WTC11 (cell line): ENCODE results near the gene SPINK13. TPM values are rescaled to one million over a fixed set of nuclear protein-coding genes. Genes with fewer than 3 reads are reported as not detected.

Source experiments
- ATAC-seq: fragments of 200-7000 bp; cut with Tn5 transposase; 2 replicates; pipeline ENCODE4 v1.10.0; 2021; ENCODE audit warnings: mild to moderate bottlenecking, moderate library complexity
- CTCF ChIA-PET: fragments of 300-600 bp; sonication (Branson Sonifier 250); formaldehyde crosslinking; loops from one replicate; lab custom pipeline; 2021; ENCODE audit warnings: antibody characterized with exemption; lab: Charles Lee
- POLR2A ChIA-PET: fragments of 350-600 bp; sonication (Branson Sonifier 250); formaldehyde crosslinking; loops from one replicate; lab custom pipeline; 2021; ENCODE audit warnings: antibody characterized with exemption; lab: Charles Lee
- DNase-seq: peaks from one replicate; pipeline ENCODE4 v3.0.0; 2021; ENCODE audit warnings: low spot score
- H3K27ac Mint-ChIP-seq: 2 replicates; pipeline ENCODE4 v1.8.0; 2021; ENCODE audit warnings: mixed read lengths
- H3K27me3 Mint-ChIP-seq: 2 replicates; pipeline ENCODE4 v1.8.0; 2021; ENCODE audit warnings: low read depth, mild to moderate bottlenecking, moderate library complexity, mixed read lengths
- H3K36me3 Mint-ChIP-seq: 2 replicates; pipeline ENCODE4 v1.8.0; 2021; ENCODE audit warnings: mixed read lengths
- H3K4me1 Mint-ChIP-seq: 2 replicates; pipeline ENCODE4 v1.8.0; 2022; ENCODE audit warnings: mixed read lengths
- H3K4me3 Mint-ChIP-seq: 2 replicates; pipeline ENCODE4 v1.8.0; 2021; ENCODE audit warnings: mild to moderate bottlenecking, moderate library complexity, mixed read lengths
- H3K9me3 Mint-ChIP-seq: 2 replicates; pipeline ENCODE4 v1.8.0; 2021; ENCODE audit warnings: mixed read lengths
- CTCF ChIP-seq: fragments of 200-600 bp; IDR thresholded peaks from 2 replicates; pipeline ENCODE4 v1.8.0; 2022; ENCODE audit warnings: antibody characterized with exemption
- E2F4 ChIP-seq: sonication (generic); formaldehyde crosslinking; IDR thresholded peaks from 2 replicates; pipeline ENCODE4 v1.8.1; 2022; ENCODE audit warnings: low read depth, mild to moderate bottlenecking, moderate library complexity, missing genetic modification reagents, borderline replicate concordance
- GABPB1 ChIP-seq: sonication (generic); formaldehyde crosslinking; IDR thresholded peaks from 2 replicates; pipeline ENCODE4 v1.8.1; 2023; ENCODE audit warnings: mild to moderate bottlenecking, missing genetic modification reagents
- IRF2 ChIP-seq: sonication (generic); formaldehyde crosslinking; IDR thresholded peaks from 2 replicates; pipeline ENCODE4 v1.8.0; 2022; ENCODE audit warnings: low read depth, missing genetic modification reagents, borderline replicate concordance
- JAZF1 ChIP-seq: fragments of 250-450 bp; sonication (Bioruptor Pico); IDR thresholded peaks from 2 replicates; pipeline ENCODE4 v1.9.0; 2021; ENCODE audit warnings: moderate library complexity, mild to moderate bottlenecking, inconsistent platforms
- JUN ChIP-seq: sonication (generic); formaldehyde crosslinking; IDR thresholded peaks from 2 replicates; pipeline ENCODE4 v1.8.0; 2023; ENCODE audit warnings: mild to moderate bottlenecking, missing genetic modification reagents
- MAX ChIP-seq: sonication (generic); formaldehyde crosslinking; IDR thresholded peaks from 2 replicates; pipeline ENCODE4 v1.8.0; 2022; ENCODE audit warnings: mild to moderate bottlenecking, missing genetic modification reagents
- MXD4 ChIP-seq: fragments of 250-450 bp; sonication (Bioruptor Pico); IDR thresholded peaks from 2 replicates; pipeline ENCODE4 v1.8.0; 2021; ENCODE audit warnings: mild to moderate bottlenecking, moderate library complexity, borderline replicate concordance
- NFATC4 ChIP-seq: fragments of 250-450 bp; sonication (Bioruptor Pico); IDR thresholded peaks from 2 replicates; pipeline ENCODE4 v1.9.0; 2021; ENCODE audit warnings: mild to moderate bottlenecking
- PREB ChIP-seq: sonication (generic); formaldehyde crosslinking; IDR thresholded peaks from 2 replicates; pipeline ENCODE4 v1.8.1; 2022; ENCODE audit warnings: mild to moderate bottlenecking, missing genetic modification reagents, moderate library complexity, borderline replicate concordance
- SOX15 ChIP-seq: fragments of 250-450 bp; sonication (Bioruptor Pico); IDR thresholded peaks from 2 replicates; pipeline ENCODE4 v1.9.0; 2021; ENCODE audit warnings: mild to moderate bottlenecking
- TCF7 ChIP-seq: sonication (generic); formaldehyde crosslinking; IDR thresholded peaks from 2 replicates; pipeline ENCODE4 v1.8.0; 2022; ENCODE audit warnings: mild to moderate bottlenecking, low read depth, missing genetic modification reagents, moderate library complexity
- TEAD1 ChIP-seq: sonication (generic); formaldehyde crosslinking; IDR thresholded peaks from 2 replicates; pipeline ENCODE4 v1.8.0; 2022; ENCODE audit warnings: mild to moderate bottlenecking, missing genetic modification reagents
- ZBTB21 ChIP-seq: sonication (generic); formaldehyde crosslinking; IDR thresholded peaks from 2 replicates; pipeline ENCODE4 v1.8.1; 2023; ENCODE audit warnings: mild to moderate bottlenecking, missing genetic modification reagents, borderline replicate concordance
- ZNF219 ChIP-seq: sonication (generic); formaldehyde crosslinking; IDR thresholded peaks from 2 replicates; pipeline ENCODE4 v1.8.0; 2023; ENCODE audit warnings: missing genetic modification reagents, mild to moderate bottlenecking, borderline replicate concordance
- ZNF423 ChIP-seq: fragments of 250-450 bp; sonication (Bioruptor Pico); IDR thresholded peaks from 2 replicates; pipeline ENCODE4 v2.1.2; 2022; ENCODE audit warnings: mild to moderate bottlenecking, moderate library complexity
- ZNF425 ChIP-seq: fragments of 250-450 bp; sonication (Bioruptor Pico); conservative IDR thresholded peaks from 2 replicates; pipeline ENCODE4 v1.9.0; 2021; ENCODE audit warnings: mild to moderate bottlenecking
- ZSCAN18 ChIP-seq: fragments of 250-450 bp; sonication (Bioruptor Pico); IDR thresholded peaks from 2 replicates; pipeline ENCODE4 v2.1.2; 2022; ENCODE audit warnings: mild to moderate bottlenecking, moderate library complexity
- total RNA-seq: library from RNA; stranded (reverse); gene quantifications from 3 replicates; pipeline ENCODE4 v1.2.3, GENCODE V29; 2021

Gene SPINK13
- total RNA-seq, 1 experiment from 2014 or later, result 0.17 TPM

- TF ChIP-seq ZNF219, result no peak
- TF ChIP-seq TEAD1 (CRISPR knock-in tag), result no peak
- no peak for TF ChIP-seq GABPB1 (CRISPR knock-in tag)
- TF ChIP-seq ZSCAN18, result no peak
These were observed 42.9 kb downstream of the SPINK13 start (continued) for GRCh38 chr5:148311484-148311883.

- Mint-ChIP-seq H3K4me1 (0 out of 2 replicates have a peak, but pooled peaks cover 3% of the 10 kb centered on the region), H3K27me3 (peaks cover 11% of the 10 kb centered on the region), H3K4me3 (no peak within 1 kb of the TSS), H3K27ac (no peak within 1 kb of the TSS), H3K9me3 (peaks cover 19% of the 10 kb centered on the region), H3K36me3 (no peaks in the 10 kb centered on the region)
- ChIA-PET CTCF (interaction anchor here (1.0 kb wide), 1 partner anchor 14 kb away, joined by 3 read pairs; no protein-coding TSS in a partner anchor), POLR2A (no interaction called here)
- no peak for TF ChIP-seq IRF2
- no peak for TF ChIP-seq PREB (CRISPR knock-in tag)
- TF ChIP-seq E2F4 (CRISPR knock-in tag), result no peak
- TF ChIP-seq ZBTB21 (CRISPR knock-in tag), result no peak
- no peak for TF ChIP-seq CTCF
- no peak for TF ChIP-seq MAX (CRISPR knock-in tag)
- TF ChIP-seq JAZF1 (CRISPR knock-in tag), result no peak
- no peak for TF ChIP-seq JUN (CRISPR knock-in tag)
- TF ChIP-seq NFATC4 (CRISPR knock-in tag), result no peak
- TF ChIP-seq MXD4, result no peak
- no peak for ATAC-seq
- DNase-seq, result no peak
These were observed 43.6 kb downstream of the SPINK13 start, which contains the start of gene SPINK7 for GRCh38 chr5:148312153-148312552. Gene SPINK7 (plus strand): TSS chr5:148312423. CDS start chr5:148312484, 61 bp downstream.

- H3K9me3 Mint-ChIP-seq, result peaks cover 8% of the 10 kb centered on the region
- DNase-seq, result no peak
- H3K27me3 Mint-ChIP-seq, result peaks cover 15% of the 10 kb centered on the region
- no peak overlapping the region for H3K27ac Mint-ChIP-seq
- ATAC-seq, result no peak
- ChIA-PET CTCF (no interaction called here), POLR2A (no interaction called here)
- TF ChIP-seq ZNF425 (CRISPR knock-in tag), result no peak
- no peak for TF ChIP-seq JUN (CRISPR knock-in tag)
- no peak for TF ChIP-seq ZBTB21 (CRISPR knock-in tag)
- no peak for TF ChIP-seq SOX15 (CRISPR knock-in tag)
- TF ChIP-seq ZNF423 (CRISPR knock-in tag), result no peak
- no peak for TF ChIP-seq TCF7
- no peak for TF ChIP-seq ZNF219
- TF ChIP-seq NFATC4 (CRISPR knock-in tag), result no peak
- H3K4me3 Mint-ChIP-seq, result no peak overlapping the region
- no peaks in the 10 kb centered on the region for H3K36me3 Mint-ChIP-seq
- 0 out of 2 replicates have a peak, but pooled peaks cover 3% of the 10 kb centered on the region for H3K4me1 Mint-ChIP-seq
These were observed 45.6 kb downstream of the SPINK13 start for GRCh38 chr5:148314187-148314586.
